PC-3 (cell line): ENCODE measurements around the gene TMED1. TPM values are rescaled to one million over a fixed set of nuclear protein-coding genes. Genes with fewer than 3 reads are reported as not detected.

ENCODE experiments used
- ATAC-seq: fragments of 200-7000 bp; cut with Tn5 transposase; 2 replicates; pipeline ENCODE4 v1.9.1; 2020; ENCODE audit warnings: mild to moderate bottlenecking, moderate library complexity
- BruUV-seq: library from RNA; stranded (reverse); fragments of 400-500 nt; replicated peaks from 2 replicates; lab custom pipeline; 2021; lab: Mats Ljungman, UMichigan
- CTCF ChIA-PET: fragments of 300-600 bp; sonication (Branson Sonifier 250); formaldehyde crosslinking; loops from one replicate; lab custom pipeline; 2022; ENCODE audit warnings: antibody characterized with exemption; lab: Charles Lee
- POLR2A ChIA-PET: fragments of 300-600 bp; sonication (Branson Sonifier 250); formaldehyde crosslinking; loops from one replicate; lab custom pipeline; 2022; ENCODE audit warnings: antibody characterized with exemption; ENCODE audit not compliant: unreplicated experiment; lab: Charles Lee
- DNase-seq: peaks from one replicate; pipeline ENCODE4 v3.0.0-alpha.2; 2015
- H2AFZ ChIP-seq: fragments of 300-600 bp; sonication (generic); 2 replicates; pipeline ENCODE4 v1.6.0; 2016; ENCODE audit warnings: antibody characterized with exemption, low read length
- H3F3A ChIP-seq: fragments of 300-600 bp; sonication (generic); one replicate; pipeline ENCODE4 v1.6.0; 2017; ENCODE audit warnings: antibody characterized with exemption, low read length, control low read depth, mild to moderate bottlenecking; ENCODE audit not compliant: unreplicated experiment
- H3K27ac ChIP-seq: fragments of 300-600 bp; sonication (generic); 2 replicates; pipeline ENCODE4 v1.5.1; 2016; ENCODE audit warnings: mild to moderate bottlenecking, low read length
- H3K27me3 ChIP-seq: fragments of 300-600 bp; sonication (generic); 2 replicates; pipeline ENCODE4 v1.6.1; 2016; ENCODE audit warnings: low read length, mixed read lengths
- H3K36me3 ChIP-seq: fragments of 300-600 bp; sonication (generic); 2 replicates; pipeline ENCODE4 v1.6.1; 2016; ENCODE audit warnings: low read depth, mixed run types, low read length, mixed read lengths
- H3K4me1 ChIP-seq: fragments of 300-600 bp; sonication (generic); 2 replicates; pipeline ENCODE4 v1.5.1; 2016; ENCODE audit warnings: low read length; ENCODE audit not compliant: insufficient read depth
- H3K4me2 ChIP-seq: fragments of 300-600 bp; sonication (generic); 2 replicates; pipeline ENCODE4 v1.6.0; 2016; ENCODE audit warnings: low read length
- H3K4me3 ChIP-seq: fragments of 300-600 bp; sonication (generic); 2 replicates; pipeline ENCODE4 v1.5.1; 2016; ENCODE audit warnings: mild to moderate bottlenecking, low read length, mixed read lengths
- H3K79me2 ChIP-seq: fragments of 300-600 bp; sonication (generic); 2 replicates; pipeline ENCODE4 v1.6.1; 2017; ENCODE audit warnings: low read length, mixed read lengths
- H3K9ac ChIP-seq: fragments of 300-600 bp; sonication (generic); 2 replicates; pipeline ENCODE4 v1.6.0; 2016; ENCODE audit warnings: mild to moderate bottlenecking, low read length
- H3K9me2 ChIP-seq: fragments of 300-600 bp; sonication (generic); replicated peaks from 2 replicates; pipeline ENCODE4 v1.6.1; 2016; ENCODE audit warnings: mixed run types, low read length, mixed read lengths
- H3K9me3 ChIP-seq: fragments of 300-600 bp; sonication (generic); 2 replicates; pipeline ENCODE4 v1.6.1; 2016; ENCODE audit warnings: low read length, mixed read lengths
- H4K20me1 ChIP-seq: fragments of 300-600 bp; sonication (generic); 2 replicates; pipeline ENCODE4 v1.6.1; 2016; ENCODE audit warnings: low read length, mixed read lengths
- EZH2phosphoT487 ChIP-seq: fragments of 300-600 bp; sonication (generic); IDR thresholded peaks from 2 replicates; pipeline ENCODE4 v1.6.1; 2018; ENCODE audit warnings: mild to moderate bottlenecking, antibody characterized with exemption, low read length, borderline replicate concordance
- intact Hi-C: fragments of 100-400 bp; cut with micrococcal nuclease; formaldehyde crosslinking; loops from 2 replicates; pipeline ENCODE4 v1.9.0; 2023
- microRNA-seq: library from miRNA; unstranded; fragments of <30 nt; microRNA quantifications from one replicate; pipeline ENCODE4 v1.1.0, GENCODE V29; 2020; ENCODE audit not compliant: unreplicated experiment
- total RNA-seq: library from RNA; depleted of rRNA; stranded (reverse); fragments of >200 nt; gene quantifications from 2 replicates; pipeline ENCODE4 v1.2.3, GENCODE V29; 2014; rRNA removed
- TF ChIP-seq, protein P1 (sequence below): fragments of 300-600 bp; sonication (generic); conservative IDR thresholded peaks from 2 replicates; pipeline ENCODE4 v1.5.1; 2017; ENCODE audit warnings: antibody characterized with exemption, low read depth, mild to moderate bottlenecking, low read length

TMED1 gene
- total RNA-seq, 1 experiment from 2014 or later, result 81.2 TPM

DNA sequence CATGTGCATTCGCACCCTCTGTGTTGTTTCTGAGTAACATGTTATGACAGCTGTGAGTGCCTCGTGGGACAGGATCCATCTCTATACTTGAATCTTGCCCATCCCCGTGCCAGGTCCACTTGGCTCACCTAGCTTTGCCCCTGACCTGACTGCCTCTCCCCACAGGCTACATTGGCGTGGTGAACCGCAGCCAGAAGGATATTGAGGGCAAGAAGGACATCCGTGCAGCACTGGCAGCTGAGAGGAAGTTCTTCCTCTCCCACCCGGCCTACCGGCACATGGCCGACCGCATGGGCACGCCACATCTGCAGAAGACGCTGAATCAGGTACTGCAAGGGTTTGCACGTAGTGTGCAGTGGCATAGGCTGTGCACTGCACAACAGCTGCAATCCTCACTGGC, 53.2 kb downstream of the TMED1 start:
- H3F3A ChIP-seq, result no peaks in the 10 kb centered on the region
- TF ChIP-seq, protein P1, sequence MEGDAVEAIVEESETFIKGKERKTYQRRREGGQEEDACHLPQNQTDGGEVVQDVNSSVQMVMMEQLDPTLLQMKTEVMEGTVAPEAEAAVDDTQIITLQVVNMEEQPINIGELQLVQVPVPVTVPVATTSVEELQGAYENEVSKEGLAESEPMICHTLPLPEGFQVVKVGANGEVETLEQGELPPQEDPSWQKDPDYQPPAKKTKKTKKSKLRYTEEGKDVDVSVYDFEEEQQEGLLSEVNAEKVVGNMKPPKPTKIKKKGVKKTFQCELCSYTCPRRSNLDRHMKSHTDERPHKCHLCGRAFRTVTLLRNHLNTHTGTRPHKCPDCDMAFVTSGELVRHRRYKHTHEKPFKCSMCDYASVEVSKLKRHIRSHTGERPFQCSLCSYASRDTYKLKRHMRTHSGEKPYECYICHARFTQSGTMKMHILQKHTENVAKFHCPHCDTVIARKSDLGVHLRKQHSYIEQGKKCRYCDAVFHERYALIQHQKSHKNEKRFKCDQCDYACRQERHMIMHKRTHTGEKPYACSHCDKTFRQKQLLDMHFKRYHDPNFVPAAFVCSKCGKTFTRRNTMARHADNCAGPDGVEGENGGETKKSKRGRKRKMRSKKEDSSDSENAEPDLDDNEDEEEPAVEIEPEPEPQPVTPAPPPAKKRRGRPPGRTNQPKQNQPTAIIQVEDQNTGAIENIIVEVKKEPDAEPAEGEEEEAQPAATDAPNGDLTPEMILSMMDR, result no peak
- no peak for TF ChIP-seq EZH2phosphoT487
- H3K9me3 ChIP-seq, result no peaks in the 10 kb centered on the region
- ATAC-seq (no peak), DNase-seq (no peak)
- no peaks in the 10 kb centered on the region for H3K79me2 ChIP-seq
- H3K4me1 ChIP-seq, result no peaks in the 10 kb centered on the region
- no peaks in the 10 kb centered on the region for H3K9me2 ChIP-seq
- CTCF ChIA-PET, result no interaction called here
- intact Hi-C loops, result no loop called here
- POLR2A ChIA-PET, result no interaction called here
- no peak overlapping the region for H3K9ac ChIP-seq
- H2AFZ ChIP-seq, result no peak overlapping the region
- no TSS peak for BruUV-seq
- no peak overlapping the region for H3K4me2 ChIP-seq
- no peak overlapping the region for H3K4me3 ChIP-seq
- H4K20me1 ChIP-seq, result no peaks in the 10 kb centered on the region
- no peaks in the 10 kb centered on the region for H3K27me3 ChIP-seq
- peaks cover 65% of the 10 kb centered on the region for H3K36me3 ChIP-seq
- H3K27ac ChIP-seq, result no peak overlapping the region

Small RNA genes within 50 kb of the gene (microRNA-seq; reads per million reads assigned to microRNA genes)
- not detected for gene MIR199A1
- gene MIR6793, result 0.75 reads per million

Other genes starting within 250 kb of the TMED1 start
- gene AP1M2, start 248.9 kb downstream of the TMED1 start, total RNA-seq, result 43.9 and 50.0 TPM in 2 replicates
- gene SLC44A2, start 210.7 kb downstream of the TMED1 start, total RNA-seq, result 63.9 and 87.3 TPM in 2 replicates
- 322 and 441 TPM in 2 replicates for gene ILF3, start 181.9 kb downstream of the TMED1 start, total RNA-seq
- 72.7 and 79.7 TPM in 2 replicates for gene QTRT1, start 134.8 kb downstream of the TMED1 start, total RNA-seq
- 150 and 211 TPM in 2 replicates for gene DNM2, start 118.1 kb downstream of the TMED1 start, total RNA-seq
- 0.07 and 0.63 TPM in 2 replicates for gene C19orf38, start 12.2 kb upstream of the TMED1 start, total RNA-seq
- gene CARM1, start 35.3 kb upstream of the TMED1 start, total RNA-seq, result 56.2 and 57.1 TPM in 2 replicates
- gene YIPF2, start 92.4 kb upstream of the TMED1 start, total RNA-seq, result 126 and 131 TPM in 2 replicates
- gene TIMM29, start 92.6 kb upstream of the TMED1 start, total RNA-seq, result 60.7 and 90.1 TPM in 2 replicates
- gene SMARCA4, start 124.8 kb upstream of the TMED1 start, total RNA-seq, result 197 and 316 TPM in 2 replicates